NCI-H526 treated with DMSO at 0.1 percent for 48 hours (cell line): Measurements from ENCODE around the gene TVP23A.

Experiments used
- DNase-seq: peaks from one replicate; lab custom pipeline; 2025; lab: John Stamatoyannopoulos, UW

Gene TVP23A

GRCh38 chr16:10817963-10818941, at the start of gene TVP23A:
TSS of gene TVP23A (minus strand) at chr16:10818794. CDS start at chr16:10818493, 301 bp downstream.
- DNase-seq = no peak

- no peak for DNase-seq
Measured at GRCh38 chr16:10868104-10868595, 49.6 kb upstream of the TVP23A start.

GRCh38 chr16:10867199-10867598, 48.6 kb upstream of the TVP23A start:
- DNase-seq = no peak

GRCh38 chr16:10865991-10866966, 47.7 kb upstream of the TVP23A start:
- no peak for DNase-seq

GRCh38 chr16:10862438-10862837, 43.8 kb upstream of the TVP23A start:
- DNase-seq = no peak

- no peak for DNase-seq
Measured at GRCh38 chr16:10859658-10860057, 41.1 kb upstream of the TVP23A start.

GRCh38 chr16:10859020-10859419, 40.4 kb upstream of the TVP23A start:
- DNase-seq = no peak

GRCh38 chr16:10858203-10858602, 39.6 kb upstream of the TVP23A start:
- no peak for DNase-seq

- DNase-seq = no peak
Measured at GRCh38 chr16:10856042-10856441, 37.4 kb upstream of the TVP23A start.

- no peak for DNase-seq
Measured at GRCh38 chr16:10852948-10853347, 34.4 kb upstream of the TVP23A start.

GRCh38 chr16:10852286-10852685, 33.7 kb upstream of the TVP23A start:
- DNase-seq = no peak

GRCh38 chr16:10851512-10851911, 32.9 kb upstream of the TVP23A start:
- DNase-seq = no peak

- DNase-seq = peak; percentile 33
Measured at GRCh38 chr16:10850478-10850850, 31.9 kb upstream of the TVP23A start.

GRCh38 chr16:10849736-10850477, 31.3 kb upstream of the TVP23A start:
- DNase-seq = no peak

- DNase-seq = no peak
Measured at GRCh38 chr16:10847176-10847575, 28.6 kb upstream of the TVP23A start.

- no peak for DNase-seq
Measured at GRCh38 chr16:10846213-10846998, 27.8 kb upstream of the TVP23A start.

- no peak for DNase-seq
Measured at GRCh38 chr16:10840703-10841102, 22.1 kb upstream of the TVP23A start.

- no peak for DNase-seq
Measured at GRCh38 chr16:10839279-10839666, 20.7 kb upstream of the TVP23A start.

- DNase-seq = no peak
Measured at GRCh38 chr16:10838621-10839278, 20.2 kb upstream of the TVP23A start.

GRCh38 chr16:10836174-10836853, 17.7 kb upstream of the TVP23A start:
- no peak for DNase-seq
